Lower leg skin (tissue), 4 donors: ENCODE measurements around the gene TIGD1. TPM values are rescaled to one million over a fixed set of nuclear protein-coding genes. Genes with fewer than 3 reads are reported as not detected.

Source experiments
- DNase-seq, 2 donors: peaks; one replicate each; pipeline ENCODE4 v3.0.0-alpha.2; 2019; ENCODE audit warnings: low spot score in 2 of 2
- H3K4me3 ChIP-seq: fragments of 200-600 bp; sonication (generic); 2 replicates; pipeline ENCODE4 v1.5.1; 2017; ENCODE audit warnings: mild to moderate bottlenecking, low read depth; ENCODE audit not compliant: poor library complexity, severe bottlenecking
- POLR2A ChIP-seq, 2 donors: fragments of 450-650 bp; IDR thresholded peaks; one replicate each; pipeline ENCODE4 v1.6.1; 2016 to 2017; ENCODE audit warnings: antibody characterized with exemption in 2 of 2, mild to moderate bottlenecking in 1 of 2, moderate library complexity in 1 of 2
- WGBS, 2 donors: methylation state at CpG; one replicate each; pipeline ENCODE4 v1.1.5; 2018; 5-methylcytosine and 5-hydroxymethylcytosine counted together
- intact Hi-C: fragments of 100-400 bp; cut with DNase I; formaldehyde crosslinking; loops from one replicate; pipeline ENCODE4 v1.15.0; 2023; ENCODE audit warnings: low total_unique reads
- total RNA-seq, 4 donors: library from RNA; depleted of rRNA; stranded (reverse); fragments of >200 nt; gene quantifications; one replicate each; pipeline ENCODE4 v1.1.0, GENCODE V29; 2016
- TF ChIP-seq, protein P1 (sequence below), 3 donors: fragments of 450-650 bp; IDR thresholded peaks; one replicate each; pipeline ENCODE4 v1.5.1; 2016; ENCODE audit warnings: antibody characterized with exemption in 3 of 3, mild to moderate bottlenecking in 3 of 3, moderate library complexity in 2 of 3

The TIGD1 gene
- total RNA-seq, 4 donors from 2014 or later = 2.2 to 5.4 (median 5.1) TPM

DNA sequence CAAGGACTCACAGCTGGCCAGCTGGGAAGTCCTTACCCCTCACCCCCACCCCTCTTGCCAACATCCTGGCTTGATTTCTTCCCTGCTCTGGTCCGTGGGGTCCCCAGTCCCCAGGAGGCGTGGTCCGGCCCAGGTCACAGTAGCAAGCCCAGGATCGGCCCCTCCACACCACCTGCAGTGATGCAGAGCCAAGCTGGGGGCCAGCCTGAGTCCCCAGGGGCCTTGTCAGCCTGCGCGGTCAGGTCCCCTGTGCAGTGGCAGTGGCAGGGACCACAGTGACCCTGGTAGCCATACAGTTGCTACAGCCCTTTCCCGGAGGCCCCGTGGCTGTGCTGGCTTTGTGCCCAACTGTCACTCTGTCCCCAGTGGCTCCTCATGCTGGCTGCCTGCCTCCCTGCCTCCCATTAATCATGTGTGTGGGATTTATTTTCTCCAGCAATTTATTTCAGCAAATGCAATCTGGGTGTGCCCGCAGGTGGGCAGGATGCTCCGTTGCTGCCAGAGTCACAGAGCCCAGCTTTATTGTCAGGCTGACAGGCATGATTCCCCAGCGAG is 38.9 kb downstream of the TIGD1 start:
- intact Hi-C loops = no loop called here

DNA sequence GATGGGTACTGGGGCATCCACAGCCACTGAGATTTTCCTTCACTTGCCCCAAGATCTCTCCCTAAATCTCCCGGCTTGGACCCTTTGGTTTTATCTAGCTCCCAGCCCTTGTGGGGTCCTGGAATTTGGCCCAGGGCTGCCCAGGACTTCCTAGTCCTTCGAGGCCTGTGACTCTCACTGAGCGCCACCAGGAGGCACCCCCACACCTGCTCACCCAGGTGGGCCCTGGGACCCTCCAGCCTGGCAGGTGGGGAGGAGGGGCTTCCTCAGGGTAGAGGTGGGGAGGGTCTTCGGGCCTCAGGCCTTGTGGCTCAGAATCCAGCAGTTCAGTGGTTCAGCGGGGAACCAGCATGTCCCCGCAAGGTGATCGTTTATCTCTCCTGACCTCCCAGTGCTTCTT is 42.1 kb downstream of the TIGD1 start:
- 80 to 81% methylated on average over 7 of the region's 7 CpGs for WGBS, 2 donors
- TF ChIP-seq, protein P1, sequence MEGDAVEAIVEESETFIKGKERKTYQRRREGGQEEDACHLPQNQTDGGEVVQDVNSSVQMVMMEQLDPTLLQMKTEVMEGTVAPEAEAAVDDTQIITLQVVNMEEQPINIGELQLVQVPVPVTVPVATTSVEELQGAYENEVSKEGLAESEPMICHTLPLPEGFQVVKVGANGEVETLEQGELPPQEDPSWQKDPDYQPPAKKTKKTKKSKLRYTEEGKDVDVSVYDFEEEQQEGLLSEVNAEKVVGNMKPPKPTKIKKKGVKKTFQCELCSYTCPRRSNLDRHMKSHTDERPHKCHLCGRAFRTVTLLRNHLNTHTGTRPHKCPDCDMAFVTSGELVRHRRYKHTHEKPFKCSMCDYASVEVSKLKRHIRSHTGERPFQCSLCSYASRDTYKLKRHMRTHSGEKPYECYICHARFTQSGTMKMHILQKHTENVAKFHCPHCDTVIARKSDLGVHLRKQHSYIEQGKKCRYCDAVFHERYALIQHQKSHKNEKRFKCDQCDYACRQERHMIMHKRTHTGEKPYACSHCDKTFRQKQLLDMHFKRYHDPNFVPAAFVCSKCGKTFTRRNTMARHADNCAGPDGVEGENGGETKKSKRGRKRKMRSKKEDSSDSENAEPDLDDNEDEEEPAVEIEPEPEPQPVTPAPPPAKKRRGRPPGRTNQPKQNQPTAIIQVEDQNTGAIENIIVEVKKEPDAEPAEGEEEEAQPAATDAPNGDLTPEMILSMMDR (IDR thresholded peaks at IDR 0.05) = no peak
- no peak overlapping the region for H3K4me3 ChIP-seq
- DNase-seq = no peak
- intact Hi-C loops = no loop called here

More for the DNA sequence above, 38.9 kb downstream of the TIGD1 start:
- TF ChIP-seq POLR2A (IDR thresholded peaks at IDR 0.05) = no peak
- TF ChIP-seq, protein P1 (IDR thresholded peaks at IDR 0.05) = no peak
- DNase-seq = no peak
- WGBS, 2 donors = 57 to 60% methylated on average over 8 to 11 of the region's 11 CpGs
- no peak overlapping the region for H3K4me3 ChIP-seq

DNA sequence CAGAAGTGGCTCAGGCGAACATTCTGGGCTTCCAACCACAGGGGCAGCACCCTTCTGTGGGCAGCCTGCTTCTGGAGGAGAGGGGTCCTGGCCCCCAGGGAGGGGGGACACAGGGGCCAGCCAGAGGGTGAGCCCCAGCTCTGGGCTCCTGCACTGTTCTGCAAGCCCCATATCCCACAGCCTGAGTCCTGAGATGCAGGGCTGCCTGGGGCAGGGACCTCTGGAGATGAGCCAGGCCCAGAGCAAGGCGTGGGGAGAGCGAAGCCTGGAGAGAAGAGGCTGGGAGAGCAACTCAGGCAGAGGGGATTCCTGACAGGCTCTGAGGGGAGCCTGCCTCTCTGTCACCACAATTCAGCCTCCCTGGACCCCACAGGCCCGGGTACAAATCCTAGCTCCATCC is 43.6 kb downstream of the TIGD1 start:
- intact Hi-C loops = no loop called here
- TF ChIP-seq, protein P1 (IDR thresholded peaks at IDR 0.05) = no peak
- no peak for TF ChIP-seq POLR2A (IDR thresholded peaks at IDR 0.05)
- H3K4me3 ChIP-seq = no peak overlapping the region
- 55 to 64% methylated on average over 4 of the region's 4 CpGs for WGBS, 2 donors
- DNase-seq = no peak

DNA sequence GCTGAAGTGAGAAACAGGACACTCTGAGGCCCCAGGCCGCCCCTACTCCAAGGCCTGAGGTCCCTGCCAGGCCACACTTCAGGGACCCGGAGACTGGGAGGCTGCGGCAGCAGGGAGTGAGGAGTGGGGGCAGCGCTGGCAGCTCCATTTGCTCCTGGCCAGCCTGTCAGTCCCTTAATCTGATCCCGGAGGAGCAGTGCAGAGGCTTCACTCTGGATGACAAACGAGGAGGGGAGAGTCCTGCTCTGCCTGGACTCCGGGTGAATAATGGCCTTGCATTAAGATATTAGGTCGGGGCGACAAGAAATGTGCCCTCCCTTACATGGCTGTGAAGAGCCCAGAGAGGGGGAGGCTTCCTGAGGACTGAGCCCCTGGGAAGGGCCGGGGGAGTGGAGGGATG is 44.5 kb downstream of the TIGD1 start:
- WGBS, 2 donors = 64 to 67% methylated on average over 10 of the region's 10 CpGs
- no peak overlapping the region for H3K4me3 ChIP-seq
- TF ChIP-seq, protein P1 (IDR thresholded peaks at IDR 0.05) = no peak
- TF ChIP-seq POLR2A (IDR thresholded peaks at IDR 0.05) = no peak
- no peak for DNase-seq
- intact Hi-C loops = no loop called here

DNA sequence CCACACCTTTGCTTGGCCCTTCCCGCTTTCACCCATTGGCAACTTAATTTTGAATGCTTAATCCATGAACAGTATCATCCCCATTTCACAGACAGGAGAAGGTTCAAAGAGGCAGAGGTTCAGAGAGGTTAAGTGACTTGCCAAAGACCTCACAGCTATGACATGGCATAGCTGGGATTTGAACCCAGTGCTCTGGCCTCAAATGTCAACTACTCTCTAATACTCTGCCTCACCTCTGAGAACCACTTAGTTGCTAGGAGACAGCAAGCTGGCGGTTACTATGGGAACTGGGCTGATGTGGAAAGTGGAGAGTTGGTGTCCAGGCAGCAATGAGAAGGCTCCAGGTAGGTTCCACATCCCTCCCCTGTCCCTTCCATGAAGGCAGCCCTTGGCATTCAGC is 45.9 kb downstream of the TIGD1 start:
- TF ChIP-seq, protein P1 (IDR thresholded peaks at IDR 0.05) = no peak
- intact Hi-C loops = no loop called here
- 92 to 98% methylated on average over 2 of the region's 2 CpGs for WGBS, 2 donors
- no peak for DNase-seq
- H3K4me3 ChIP-seq = no peak overlapping the region

DNA sequence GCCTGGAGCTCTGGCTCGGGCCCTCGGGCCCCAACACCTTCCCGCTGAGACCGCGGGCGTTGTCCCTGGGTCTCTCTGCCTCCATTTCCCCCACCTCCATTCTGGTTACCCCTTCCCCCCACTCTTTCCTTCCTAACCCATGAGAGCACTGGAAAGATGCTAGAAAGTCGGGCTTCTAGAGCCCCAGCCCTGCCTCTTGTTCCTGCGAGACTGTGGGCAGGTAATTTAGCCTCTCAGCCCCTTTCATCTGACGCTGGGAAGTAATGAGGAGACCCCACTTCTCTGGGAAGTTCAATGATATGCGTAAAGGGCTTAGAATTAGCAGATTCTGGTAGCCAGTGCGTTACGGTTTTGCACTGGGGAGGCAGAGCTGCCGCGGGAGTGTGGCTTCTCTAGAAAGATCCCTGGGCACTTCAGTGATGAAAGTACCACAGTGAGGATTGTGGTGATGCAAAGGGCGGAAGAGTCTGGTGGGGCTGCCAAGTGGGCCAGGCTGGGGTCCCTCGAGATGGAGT is 46.5 kb downstream of the TIGD1 start:
- DNase-seq = no peak
- intact Hi-C loops = no loop called here
- no peak overlapping the region for H3K4me3 ChIP-seq
- 18 to 33% methylated on average over 16 of the region's 16 CpGs for WGBS, 2 donors
- TF ChIP-seq POLR2A (IDR thresholded peaks at IDR 0.05) = no peak
- TF ChIP-seq, protein P1 (IDR thresholded peaks at IDR 0.05) = no peak
